Stimulated activated CD4-positive, alpha-beta T cell treated with anti-CD3 and anti-CD28 coated beads, Interleukin-12 subunit alpha, Interleukin-12 subunit beta, amount 100 ng/mL, for 48 hours (primary cell): ENCODE data around the gene YRDC.

Source experiments
- DNase-seq, 3 donors: peaks; one replicate each; pipeline ENCODE4 v3.0.0-alpha.2; 2020; ENCODE audit warnings: low read depth in 2 of 3, low spot score in 1 of 3

The YRDC gene

DNA sequence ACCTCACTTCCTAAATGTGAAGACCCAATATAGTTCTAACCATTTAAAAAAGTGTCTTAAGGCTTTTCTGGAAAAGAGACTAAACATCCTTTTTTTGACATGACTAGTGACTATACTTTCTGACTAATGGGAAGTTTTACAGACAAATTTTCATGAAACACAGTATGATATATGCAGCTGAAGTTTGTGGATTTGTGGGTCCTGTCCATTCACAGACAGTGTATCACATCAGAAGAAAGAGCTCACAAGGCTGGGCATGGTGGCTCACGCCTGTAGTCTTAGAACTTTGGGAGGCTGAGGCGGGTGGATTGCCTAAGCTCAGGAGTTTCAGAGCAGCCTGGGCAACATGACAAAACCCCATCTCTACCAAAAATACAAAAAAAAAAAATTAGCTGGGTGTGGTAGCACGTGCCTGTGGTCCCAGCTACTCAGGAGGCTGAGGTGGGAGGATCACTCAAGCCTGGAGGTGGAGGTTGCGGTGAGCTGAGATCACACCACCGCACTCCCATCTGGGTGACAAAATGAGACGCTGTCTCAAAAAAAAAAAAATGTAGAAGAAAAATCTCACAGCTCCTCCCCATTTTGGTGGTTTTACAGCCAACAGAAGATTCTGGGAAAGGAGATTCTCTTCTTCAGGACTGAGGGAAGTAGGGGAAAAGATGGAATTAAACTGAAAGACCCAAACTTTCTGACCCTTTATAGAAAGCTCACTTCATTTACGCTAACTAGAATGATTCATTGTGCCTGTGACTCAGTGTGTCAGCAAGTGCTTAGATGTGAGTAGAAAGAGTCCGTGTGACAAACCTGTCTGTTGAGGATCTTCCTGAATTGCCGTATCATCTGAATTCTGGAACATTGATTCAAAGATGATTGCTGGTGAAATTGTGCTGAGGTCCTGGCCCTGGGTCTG is 15.2 kb upstream of the YRDC start:
- DNase-seq, result no peak

- no peak for DNase-seq
Measured at GRCh38 chr1:37821481-37821880, 13.5 kb upstream of the YRDC start.

GRCh38 chr1:37817481-37817880 is 9.5 kb upstream of the YRDC start:
- no peak for DNase-seq

GRCh38 chr1:37814252-37814651 is 6.2 kb upstream of the YRDC start:
- DNase-seq, result no peak

DNA sequence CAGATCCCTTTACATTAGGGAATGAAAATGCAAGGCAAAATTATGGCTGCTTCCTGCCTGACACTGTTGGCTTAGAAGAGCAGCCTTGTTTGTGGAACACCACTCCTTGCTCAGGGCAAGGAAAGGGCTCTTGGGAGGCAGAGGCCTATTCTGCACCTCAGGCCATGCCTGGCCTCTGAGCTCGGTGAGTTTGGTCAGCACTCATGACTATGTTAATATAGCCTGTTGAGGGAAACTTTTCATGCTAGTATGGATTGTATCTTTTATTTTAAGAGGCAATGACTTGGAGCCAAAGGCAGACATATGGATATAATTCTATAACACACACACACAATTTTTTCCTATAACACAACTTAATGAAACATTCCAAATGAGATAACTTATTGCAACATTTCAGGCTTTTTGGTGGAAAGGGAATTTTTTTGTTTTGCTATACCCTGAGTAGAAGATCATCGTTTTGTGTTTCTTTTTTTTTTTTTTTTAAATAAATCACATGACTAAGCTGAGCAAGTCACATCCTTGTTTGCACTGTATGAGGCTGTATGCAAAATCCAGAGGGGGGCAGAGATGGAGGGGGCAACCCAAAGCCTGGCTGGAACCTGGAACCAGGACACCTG is 5.6 kb upstream of the YRDC start:
- no peak for DNase-seq

- peak in 2 of 3 donors; percentile 55 to 71 for DNase-seq
Measured at GRCh38 chr1:37811027-37811655, 3.1 kb upstream of the YRDC start.

DNA sequence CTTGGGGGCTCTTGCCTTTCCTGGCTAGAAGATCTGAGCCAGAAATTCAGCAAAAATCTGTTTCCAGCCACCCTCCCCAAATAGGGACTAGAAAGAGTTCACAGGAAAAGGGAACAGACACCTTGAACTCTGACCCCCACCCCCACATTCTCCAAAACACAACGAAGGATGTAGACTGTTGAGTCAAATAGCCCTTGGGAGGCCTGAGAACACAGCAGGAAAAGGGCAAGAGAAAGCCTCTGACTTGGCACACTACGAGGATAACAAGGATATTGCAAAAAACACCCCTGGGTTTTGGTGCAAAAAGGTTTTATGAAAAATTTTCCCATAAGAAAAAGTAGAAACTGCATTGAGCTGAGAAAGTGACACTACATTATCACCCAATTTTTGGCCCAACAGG is 1.9 kb upstream of the YRDC start:
- DNase-seq, result no peak

DNA sequence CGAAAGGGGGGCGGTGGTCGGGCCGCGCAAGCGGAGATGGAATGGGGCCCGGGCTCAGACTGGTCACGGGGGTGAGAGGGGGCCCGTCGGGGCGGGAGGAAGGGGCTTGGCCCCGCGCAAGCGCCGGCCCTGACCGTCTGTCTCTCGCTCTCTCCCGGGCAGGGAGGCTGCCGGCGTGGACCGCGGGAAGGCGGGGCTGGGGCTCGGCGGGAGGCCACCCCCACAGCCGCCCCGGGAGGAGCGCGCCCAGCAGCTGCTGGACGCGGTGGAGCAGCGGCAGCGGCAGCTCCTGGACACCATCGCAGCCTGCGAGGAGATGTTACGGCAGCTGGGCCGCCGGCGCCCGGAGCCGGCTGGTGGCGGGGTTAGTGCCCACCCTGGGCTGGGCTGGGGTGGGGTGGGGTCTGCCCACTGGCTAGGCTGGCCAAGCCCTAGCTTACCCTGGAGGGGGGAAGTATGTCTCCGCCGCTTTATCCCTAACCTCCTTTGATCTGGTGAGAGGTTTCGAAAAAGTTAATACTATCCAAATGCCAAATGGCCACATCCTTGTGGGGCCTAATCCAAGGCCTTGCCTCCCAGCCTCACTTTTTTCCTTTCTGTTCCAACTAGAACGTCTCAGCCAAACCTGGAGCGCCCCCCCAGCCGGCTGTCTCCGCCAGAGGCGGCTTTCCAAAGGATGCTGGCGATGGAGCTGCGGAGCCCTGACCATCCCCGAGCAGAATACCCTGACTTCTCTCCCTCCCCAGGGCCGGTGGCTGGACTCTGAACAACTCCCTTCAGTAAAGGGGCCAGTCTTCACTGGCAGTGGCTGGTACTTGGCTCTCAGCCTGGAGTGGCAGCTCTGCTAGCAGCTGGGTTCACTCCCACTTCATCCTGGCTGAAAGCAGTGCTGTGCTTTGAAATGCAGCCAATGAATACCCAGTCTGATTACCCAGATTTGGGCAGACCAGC is 636 bp upstream of the YRDC start:
- peak in 1 of 3 donors; percentile 47 for DNase-seq

- no peak for DNase-seq
Measured at GRCh38 chr1:37807220-37807554, 821 bp downstream of the YRDC start.

GRCh38 chr1:37802439-37802838 is 5.6 kb downstream of the YRDC start:
- DNase-seq, result no peak

- no peak for DNase-seq
Measured at GRCh38 chr1:37797750-37798345, 10.2 kb downstream of the YRDC start.

DNA sequence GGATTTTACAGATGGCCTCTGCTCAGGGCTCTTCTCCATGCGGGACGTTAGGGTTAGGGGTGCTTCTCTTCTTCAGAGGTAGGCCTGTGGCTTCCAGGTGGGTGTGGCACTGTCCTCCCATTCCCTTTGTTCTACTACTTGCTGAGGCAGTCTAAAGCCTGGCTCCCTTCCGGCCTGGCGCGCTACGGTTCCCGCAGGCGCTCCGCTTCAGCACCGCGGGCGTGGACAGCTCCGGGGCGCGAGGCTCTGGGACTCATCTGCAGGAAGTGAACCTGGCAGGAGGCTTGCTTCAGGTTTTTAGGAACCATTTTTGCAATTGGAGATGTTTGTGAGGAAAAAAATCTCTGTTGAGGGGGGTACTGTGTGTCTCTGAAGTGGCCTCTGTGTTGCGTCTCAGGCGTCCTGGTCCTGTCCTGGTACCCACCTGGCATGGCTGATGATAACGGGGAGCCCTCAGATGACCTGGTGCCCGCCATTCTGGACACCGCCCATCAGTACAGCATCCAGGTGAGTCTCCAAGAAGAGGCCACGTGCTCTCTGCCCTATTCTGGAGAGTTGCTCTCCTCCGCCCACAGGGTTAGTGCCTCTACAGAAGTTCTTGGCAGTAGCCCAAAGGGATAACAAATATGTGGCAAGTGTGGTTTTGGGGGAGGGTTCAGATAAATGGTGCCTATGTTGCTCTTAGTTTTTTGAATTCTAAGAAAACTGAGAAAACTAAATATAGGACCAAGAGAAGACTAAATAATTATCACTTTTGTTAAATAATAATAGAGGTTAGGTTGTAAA is 12.5 kb downstream of the YRDC start:
- DNase-seq, result peak in 1 of 3 donors; percentile 37

GRCh38 chr1:37794372-37795339 is 13.4 kb downstream of the YRDC start:
- DNase-seq, result no peak

- peak in 1 of 3 donors; percentile 26 for DNase-seq
Measured at GRCh38 chr1:37793773-37794371, 14.1 kb downstream of the YRDC start, which contains the start of gene MANEAL. Gene MANEAL, plus strand, starts transcription at chr1:37793847. Its CDS starts 336 bp downstream, at chr1:37794183.

DNA sequence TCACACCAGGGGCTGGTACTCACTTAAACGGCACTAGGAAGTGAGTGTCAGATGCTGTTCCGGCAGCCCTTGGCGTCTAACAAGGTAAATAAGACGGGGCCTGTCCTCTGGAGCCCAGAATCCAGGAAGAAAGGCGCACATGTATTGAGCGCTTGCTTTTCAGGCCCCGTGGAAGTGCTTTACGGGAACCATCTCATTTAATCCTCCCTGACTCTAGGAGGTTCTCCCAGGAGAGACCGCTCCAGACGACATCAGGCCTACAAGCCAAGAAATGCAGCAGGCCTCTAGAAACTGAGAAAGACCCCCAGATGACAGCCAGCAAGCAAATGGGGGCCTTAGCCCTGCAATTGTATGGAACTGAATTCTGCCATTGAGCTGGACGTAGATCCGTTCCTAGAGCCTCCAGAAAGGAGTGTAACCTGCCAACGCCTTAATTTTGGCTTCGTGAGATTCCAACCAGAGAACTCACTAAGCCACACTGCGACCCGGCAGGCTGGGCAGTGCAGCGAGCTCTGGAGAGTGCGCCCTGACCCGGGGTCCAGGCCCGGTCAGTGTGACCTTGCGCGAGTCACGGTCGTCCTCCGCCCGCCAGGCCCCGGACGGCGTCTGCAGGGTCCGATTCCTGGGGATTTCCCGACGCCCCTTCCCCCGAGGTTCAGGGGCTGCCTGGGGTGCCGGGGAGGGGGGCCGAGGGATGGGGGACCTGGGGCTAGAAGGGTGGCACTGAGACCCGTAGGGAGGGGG is 14.9 kb downstream of the YRDC start:
- DNase-seq, result no peak

DNA sequence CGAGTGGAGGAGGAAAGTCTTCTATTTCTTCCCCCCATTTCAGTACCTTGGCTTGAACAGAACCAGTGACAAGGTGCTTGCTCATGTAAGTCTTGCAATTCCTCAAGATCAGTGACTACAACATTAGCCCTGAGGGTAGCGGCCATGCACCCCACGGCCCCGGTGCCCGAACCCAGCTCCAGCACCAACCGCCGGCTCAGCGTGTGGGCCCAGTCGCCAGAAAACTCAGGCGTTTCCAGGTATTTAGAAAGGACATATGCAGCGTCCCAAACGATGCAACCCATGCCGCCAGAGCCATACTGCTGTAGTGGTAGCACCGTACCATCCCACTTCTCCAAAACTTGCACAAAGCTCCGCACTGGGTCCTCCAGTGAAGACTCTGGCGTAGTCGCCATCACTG is 25.5 kb downstream of the YRDC start:
- no peak for DNase-seq

GRCh38 chr1:37778654-37779053 is 29.4 kb downstream of the YRDC start:
- DNase-seq, result no peak
